Measurements from ENCODE around the gene CFAP107. TPM values are rescaled to one million over a fixed set of nuclear protein-coding genes. Genes with fewer than 3 reads are reported as not detected.

The CFAP107 gene
- total and polyA plus RNA-seq, 2 of the 13 experiments (the other 11 are each of a cell fraction or from before 2014, with no cell fraction given), result not detected

- Histone ChIP-seq H3K9ac (ENCODE audit: insufficient read depth, low read depth, low read length) (no peak overlapping the region), H3K9me3 (ENCODE audit: low read length) (no peaks in the 10 kb centered on the region), H2AFZ (ENCODE audit: low read length) (no peak overlapping the region), H3K4me2 (ENCODE audit: low read depth, low read length) (no peak overlapping the region), H3K4me3 (replicated peaks in 1 of 3; ENCODE audit: insufficient read depth in 1 of 3, low read depth in 2 of 3, low read length in 3 of 3) (no peak overlapping the region), H3K27me3 (ENCODE audit: control insufficient read depth in 1 of 2, insufficient read depth in 2 of 2, low read length in 2 of 2) (peaks cover 0 to 24% of the 10 kb centered on the region in 2 experiments; a peak in 3 of 5 replicates), H3K27ac (ENCODE audit: extremely low read length, insufficient read depth, low read length) (no peak overlapping the region), H3K36me3 (replicated peaks in 1 of 2; ENCODE audit: control insufficient read depth in 1 of 2, insufficient read depth in 2 of 2, low read length in 2 of 2) (no peaks in the 10 kb centered on the region), H3K79me2 (ENCODE audit: insufficient read depth, low read length) (no peaks in the 10 kb centered on the region), H4K20me1 (ENCODE audit: insufficient read depth, low read length) (no peaks in the 10 kb centered on the region), H3K4me1 (ENCODE audit: insufficient read depth, low read length) (no peaks in the 10 kb centered on the region)
- ATAC-seq, result no peak
- in situ Hi-C loops (cut with HindIII; ENCODE audit: extremely low pct_ligation_motif_present, low pct_unique_long_range_greater_than_20kb) (no loop called here), intact Hi-C loops (cut with micrococcal nuclease; ENCODE audit: unreplicated experiment) (no loop called here)
- 23% methylated on average over 5 of the region's 5 CpGs for WGBS (ENCODE audit: low lambda C conversion rate)
- DNase-seq (ENCODE audit: low spot score), result no peak
- POLR2A ChIA-PET, result no interaction called here
- CTCF ChIA-PET (ENCODE audit: low intra/inter-chr PET ratio, low total read pairs), result no interaction called here
- FAIRE-seq, result no peak
- BruUV-seq (replicated peaks), result no TSS peak
- TF ChIP-seq ZEB1 (IDR thresholded peaks at IDR 0.05; ENCODE audit: insufficient replicate concordance, low read depth) (no peak), IRF1 (CRISPR knock-in tag; IDR thresholded peaks at IDR 0.05; ENCODE audit: low read depth) (no peak), ZFP36L1 (CRISPR knock-in tag; IDR thresholded peaks at IDR 0.05) (no peak), E2F1 (CRISPR knock-in tag; IDR thresholded peaks at IDR 0.05) (no peak), ZNF441 (CRISPR knock-in tag; IDR thresholded peaks at IDR 0.05; ENCODE audit: borderline replicate concordance) (no peak), FOXA3 (CRISPR knock-in tag; IDR thresholded peaks at IDR 0.05) (no peak), ATF6 (CRISPR knock-in tag; conservative IDR thresholded peaks at IDR 0.05) (no peak), EHMT2 (IDR thresholded peaks at IDR 0.05; ENCODE audit: borderline replicate concordance, low read depth, low read length) (no peak), ZNF101 (CRISPR knock-in tag; IDR thresholded peaks at IDR 0.05; ENCODE audit: borderline replicate concordance, low read depth) (no peak), ZNF20 (CRISPR knock-in tag; IDR thresholded peaks at IDR 0.05) (no peak)
- TF ChIP-seq, protein P1, sequence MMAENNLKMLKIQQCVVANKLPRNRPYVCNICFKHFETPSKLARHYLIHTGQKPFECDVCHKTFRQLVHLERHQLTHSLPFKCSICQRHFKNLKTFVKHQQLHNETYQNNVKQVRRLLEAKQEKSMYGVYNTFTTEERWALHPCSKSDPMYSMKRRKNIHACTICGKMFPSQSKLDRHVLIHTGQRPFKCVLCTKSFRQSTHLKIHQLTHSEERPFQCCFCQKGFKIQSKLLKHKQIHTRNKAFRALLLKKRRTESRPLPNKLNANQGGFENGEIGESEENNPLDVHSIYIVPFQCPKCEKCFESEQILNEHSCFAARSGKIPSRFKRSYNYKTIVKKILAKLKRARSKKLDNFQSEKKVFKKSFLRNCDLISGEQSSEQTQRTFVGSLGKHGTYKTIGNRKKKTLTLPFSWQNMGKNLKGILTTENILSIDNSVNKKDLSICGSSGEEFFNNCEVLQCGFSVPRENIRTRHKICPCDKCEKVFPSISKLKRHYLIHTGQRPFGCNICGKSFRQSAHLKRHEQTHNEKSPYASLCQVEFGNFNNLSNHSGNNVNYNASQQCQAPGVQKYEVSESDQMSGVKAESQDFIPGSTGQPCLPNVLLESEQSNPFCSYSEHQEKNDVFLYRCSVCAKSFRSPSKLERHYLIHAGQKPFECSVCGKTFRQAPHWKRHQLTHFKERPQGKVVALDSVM (CRISPR knock-in tag; IDR thresholded peaks at IDR 0.05), result no peak
- TF ChIP-seq, protein P2, sequence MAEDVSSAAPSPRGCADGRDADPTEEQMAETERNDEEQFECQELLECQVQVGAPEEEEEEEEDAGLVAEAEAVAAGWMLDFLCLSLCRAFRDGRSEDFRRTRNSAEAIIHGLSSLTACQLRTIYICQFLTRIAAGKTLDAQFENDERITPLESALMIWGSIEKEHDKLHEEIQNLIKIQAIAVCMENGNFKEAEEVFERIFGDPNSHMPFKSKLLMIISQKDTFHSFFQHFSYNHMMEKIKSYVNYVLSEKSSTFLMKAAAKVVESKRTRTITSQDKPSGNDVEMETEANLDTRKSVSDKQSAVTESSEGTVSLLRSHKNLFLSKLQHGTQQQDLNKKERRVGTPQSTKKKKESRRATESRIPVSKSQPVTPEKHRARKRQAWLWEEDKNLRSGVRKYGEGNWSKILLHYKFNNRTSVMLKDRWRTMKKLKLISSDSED (CRISPR knock-in tag; IDR thresholded peaks at IDR 0.05), result no peak
- TF ChIP-seq, protein P3, sequence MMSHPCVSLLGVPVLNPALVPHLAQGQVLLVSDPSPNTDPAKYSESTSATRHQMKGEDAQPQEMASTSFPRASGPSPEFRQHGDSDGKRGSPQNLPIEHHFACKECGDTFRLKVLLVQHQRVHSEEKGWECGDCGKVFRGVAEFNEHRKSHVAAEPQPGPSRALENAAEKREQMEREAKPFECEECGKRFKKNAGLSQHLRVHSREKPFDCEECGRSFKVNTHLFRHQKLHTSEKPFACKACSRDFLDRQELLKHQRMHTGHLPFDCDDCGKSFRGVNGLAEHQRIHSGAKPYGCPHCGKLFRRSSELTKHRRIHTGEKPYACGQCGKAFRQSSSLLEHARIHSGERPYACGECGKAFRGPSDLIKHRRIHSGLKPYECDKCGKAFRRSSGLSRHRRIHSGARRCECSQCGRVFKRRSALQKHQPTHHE (CRISPR knock-in tag; IDR thresholded peaks at IDR 0.05; ENCODE audit: borderline replicate concordance), result no peak
- TF ChIP-seq, protein P4, sequence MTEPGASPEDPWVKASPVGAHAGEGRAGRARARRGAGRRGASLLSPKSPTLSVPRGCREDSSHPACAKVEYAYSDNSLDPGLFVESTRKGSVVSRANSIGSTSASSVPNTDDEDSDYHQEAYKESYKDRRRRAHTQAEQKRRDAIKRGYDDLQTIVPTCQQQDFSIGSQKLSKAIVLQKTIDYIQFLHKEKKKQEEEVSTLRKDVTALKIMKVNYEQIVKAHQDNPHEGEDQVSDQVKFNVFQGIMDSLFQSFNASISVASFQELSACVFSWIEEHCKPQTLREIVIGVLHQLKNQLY (CRISPR knock-in tag; IDR thresholded peaks at IDR 0.05), result no peak
Measured at GRCh38 chr1:12761781-12762180, 15.8 kb downstream of the CFAP107 start.
